ENCODE data around the gene HSPH1.
"Not testable (repeated sequence)": the region's sequence is repeated elsewhere in the genome, so short reads cannot be mapped to it uniquely, and the experiment has no call there.

HSPH1 gene

DNA sequence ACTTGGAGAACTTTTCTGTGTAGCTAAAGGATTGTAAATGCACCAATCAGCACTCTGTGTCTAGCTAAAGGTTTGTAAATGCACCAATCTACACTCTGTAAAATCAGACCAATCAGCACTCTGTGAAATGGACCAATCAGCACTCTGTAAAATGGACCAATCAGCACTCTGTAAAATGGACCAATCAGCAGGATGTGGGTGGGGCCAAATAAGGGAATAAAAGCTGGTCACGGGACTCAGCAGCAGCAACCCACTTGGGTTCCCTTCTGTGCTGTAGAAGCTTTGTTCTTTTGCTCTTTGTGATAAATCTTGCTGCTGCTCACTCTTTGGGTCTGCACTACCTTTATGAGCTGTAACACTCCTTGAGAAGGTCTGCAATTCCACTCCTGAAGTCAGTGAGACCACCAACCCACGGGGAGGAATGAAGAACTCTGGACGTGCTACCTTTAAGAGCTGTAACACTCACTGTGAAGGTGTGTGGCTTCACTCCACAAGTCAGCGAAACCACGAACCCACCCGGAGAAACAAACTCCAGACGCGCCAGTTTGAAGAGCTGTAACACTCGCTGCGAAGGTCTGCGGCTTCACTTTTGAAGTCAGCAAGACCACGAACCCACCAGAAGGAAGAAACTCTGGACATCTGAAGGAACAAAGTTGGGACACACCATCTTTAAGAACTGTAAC, 16.2 kb upstream of the HSPH1 start:
- not testable (repeated sequence) for DNase-seq (ENCODE audit: low spot score)

DNA sequence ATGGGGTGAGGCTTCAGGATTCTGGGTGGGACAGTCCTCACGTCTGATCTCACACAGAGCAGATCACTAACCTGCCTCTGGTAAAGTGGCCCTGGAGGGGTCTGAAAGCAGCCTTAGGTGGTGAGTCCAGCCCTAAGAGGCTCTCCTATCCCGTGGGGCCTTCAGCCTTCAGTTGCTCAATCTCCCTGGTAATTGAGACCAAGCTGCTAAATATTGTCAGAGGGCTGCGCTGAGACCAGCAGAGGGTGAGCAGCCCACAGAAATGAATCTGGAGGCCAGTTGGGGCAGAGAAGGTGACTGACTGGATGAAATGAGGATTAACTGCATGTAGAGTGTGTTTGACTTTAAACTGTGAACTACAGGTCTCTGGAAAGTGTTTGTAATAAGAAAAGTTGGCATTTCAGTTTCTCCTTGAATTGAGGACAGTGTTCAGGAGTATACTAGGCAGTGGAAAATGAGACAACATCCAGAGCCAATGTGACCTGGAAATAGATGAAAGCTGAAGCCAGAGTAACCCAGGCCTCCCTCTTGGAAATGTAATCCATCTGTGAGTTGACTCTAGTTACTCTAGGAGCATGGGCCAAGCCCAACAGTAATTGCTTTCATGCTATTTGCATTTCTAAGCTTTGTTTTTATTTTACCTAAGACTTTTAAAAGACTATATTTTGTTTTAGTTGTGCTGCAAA, 14.3 kb upstream of the HSPH1 start:
- no peak for DNase-seq (ENCODE audit: low spot score)

DNA sequence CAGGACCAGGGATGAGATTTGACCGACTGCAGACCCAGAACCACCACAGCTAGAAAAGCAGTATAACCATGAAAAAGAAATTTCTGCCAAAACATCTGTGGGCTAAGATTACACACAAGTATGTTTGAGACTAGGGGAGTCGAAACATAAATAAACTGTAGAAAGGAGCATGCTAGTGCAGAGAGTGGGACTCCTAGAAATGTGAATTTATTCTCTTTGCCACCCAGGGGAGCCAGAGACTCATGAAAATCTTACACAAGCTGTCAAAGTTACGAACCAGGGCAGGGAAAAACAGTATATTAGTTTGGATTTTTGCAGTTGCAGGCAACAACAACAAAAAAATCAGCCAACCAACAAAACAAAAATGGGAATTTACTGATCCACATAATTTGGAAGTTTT, 12.3 kb upstream of the HSPH1 start:
- DNase-seq (ENCODE audit: low spot score), result peak; percentile 39

DNA sequence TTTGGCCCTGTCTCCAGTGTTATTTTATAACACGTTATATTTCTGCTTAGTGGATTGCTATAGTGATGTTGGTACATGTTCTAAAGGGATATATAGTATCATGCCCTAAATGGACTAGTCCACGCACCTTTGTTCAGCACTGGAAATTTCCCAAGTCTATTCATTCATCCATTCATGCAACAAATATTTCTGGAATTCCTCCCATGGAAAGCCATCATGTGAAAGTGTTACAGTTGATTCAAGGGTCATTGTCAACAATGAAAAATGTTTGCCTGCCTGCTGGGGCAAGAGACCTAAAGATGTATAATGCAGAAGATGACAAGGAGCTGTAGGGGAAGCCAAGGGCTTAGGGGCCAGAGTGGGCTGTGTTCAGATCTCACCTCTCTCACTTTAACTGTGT, 10.8 kb upstream of the HSPH1 start:
- DNase-seq (ENCODE audit: low spot score), result no peak

DNA sequence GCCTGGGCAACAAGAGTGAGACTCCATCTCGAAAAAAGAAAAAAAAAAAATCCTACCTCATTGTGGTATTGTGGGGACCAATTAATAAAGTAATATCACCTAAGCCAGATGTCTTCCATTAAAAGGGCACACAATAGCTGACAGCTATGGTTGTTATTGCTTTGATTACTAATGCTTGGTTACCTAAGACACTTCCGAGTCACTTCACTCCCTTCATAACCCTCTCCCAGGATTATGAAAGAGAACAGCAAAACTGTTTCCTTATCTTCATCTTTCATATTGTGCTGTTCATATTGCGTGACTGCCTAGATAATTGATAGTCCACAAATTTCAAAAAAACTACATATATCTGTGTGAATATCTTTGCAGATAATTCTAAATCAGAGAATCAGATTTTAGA, 10.3 kb upstream of the HSPH1 start:
- DNase-seq (ENCODE audit: low spot score), result no peak

DNA sequence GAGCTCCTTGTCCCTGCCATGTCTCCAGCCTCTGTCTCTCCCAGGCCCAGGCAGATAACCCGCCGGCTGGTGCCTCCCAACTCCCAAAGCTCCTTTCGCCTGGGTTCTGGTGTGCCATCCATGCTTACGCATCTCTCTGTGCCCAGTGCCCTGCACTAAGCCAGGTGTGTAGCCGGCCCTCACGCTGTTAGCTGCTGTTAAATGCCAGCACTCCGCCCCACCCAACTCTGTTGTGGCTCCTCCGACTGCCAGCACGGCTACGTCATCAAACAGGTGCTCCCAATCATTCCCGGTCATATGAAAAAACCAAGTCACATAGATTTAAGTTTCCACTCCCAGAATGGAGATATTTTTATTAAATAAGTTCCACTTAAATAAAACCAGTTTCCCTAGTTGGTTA, 7.0 kb upstream of the HSPH1 start:
- no peak for DNase-seq (ENCODE audit: low spot score)

DNA sequence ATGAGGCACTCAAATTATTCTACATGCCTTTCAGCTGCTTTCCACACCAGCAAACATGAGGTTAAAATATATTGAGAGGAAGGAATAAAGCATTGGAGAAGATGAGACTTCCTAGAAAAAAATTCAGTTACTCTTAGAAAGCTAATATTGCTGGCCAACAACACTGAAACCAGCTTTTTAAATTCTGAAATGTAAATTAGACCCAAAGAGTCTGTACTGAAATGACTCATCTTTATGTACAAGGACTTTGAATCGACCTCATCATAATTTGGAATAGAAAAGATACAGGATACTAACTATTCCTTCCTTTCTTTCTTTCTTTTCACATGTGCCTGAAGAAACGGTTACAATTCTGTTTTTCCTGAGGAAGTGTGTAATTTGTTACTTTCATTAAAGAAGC, 6.5 kb upstream of the HSPH1 start:
- DNase-seq (ENCODE audit: low spot score), result no peak

DNA sequence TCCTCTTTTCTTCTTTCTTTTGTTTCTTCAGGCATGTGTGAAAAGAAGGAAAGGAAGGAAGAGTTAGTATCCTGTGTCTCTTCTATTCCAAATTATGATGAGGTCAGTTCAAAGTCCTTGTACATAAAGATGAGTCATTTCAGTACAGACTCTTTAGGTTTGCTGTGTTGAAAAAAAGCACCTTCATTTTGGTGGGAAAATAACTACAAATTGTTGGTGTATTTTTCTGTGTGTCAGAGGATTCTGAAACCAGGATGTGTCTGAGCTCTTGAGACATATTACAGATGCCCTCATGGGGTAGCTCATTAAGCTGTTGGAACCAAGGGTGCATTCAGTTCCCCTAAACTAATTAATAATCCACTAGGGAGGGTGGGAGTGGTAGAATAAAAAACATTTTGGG, 5.8 kb upstream of the HSPH1 start:
- DNase-seq (ENCODE audit: low spot score), result no peak

DNA sequence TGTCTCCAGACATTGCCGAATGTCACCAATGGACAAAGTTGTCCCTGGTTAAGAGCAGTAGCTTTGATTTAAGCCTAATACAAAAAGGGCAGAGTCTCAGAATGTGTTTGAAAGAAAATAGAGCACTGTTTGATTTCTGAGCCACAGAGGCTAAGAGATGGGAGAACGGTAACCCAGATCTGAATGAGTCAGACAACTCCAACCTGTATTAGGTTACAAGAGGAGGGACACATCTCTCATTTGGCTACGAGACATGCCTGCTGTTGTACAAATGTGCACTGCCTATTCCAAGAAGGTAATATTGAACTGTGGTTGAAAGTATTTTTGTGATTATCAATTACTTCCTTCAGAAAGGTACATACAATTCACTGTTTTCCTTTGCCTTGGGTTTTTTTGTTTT, 4.9 kb upstream of the HSPH1 start:
- no peak for DNase-seq (ENCODE audit: low spot score)

DNA sequence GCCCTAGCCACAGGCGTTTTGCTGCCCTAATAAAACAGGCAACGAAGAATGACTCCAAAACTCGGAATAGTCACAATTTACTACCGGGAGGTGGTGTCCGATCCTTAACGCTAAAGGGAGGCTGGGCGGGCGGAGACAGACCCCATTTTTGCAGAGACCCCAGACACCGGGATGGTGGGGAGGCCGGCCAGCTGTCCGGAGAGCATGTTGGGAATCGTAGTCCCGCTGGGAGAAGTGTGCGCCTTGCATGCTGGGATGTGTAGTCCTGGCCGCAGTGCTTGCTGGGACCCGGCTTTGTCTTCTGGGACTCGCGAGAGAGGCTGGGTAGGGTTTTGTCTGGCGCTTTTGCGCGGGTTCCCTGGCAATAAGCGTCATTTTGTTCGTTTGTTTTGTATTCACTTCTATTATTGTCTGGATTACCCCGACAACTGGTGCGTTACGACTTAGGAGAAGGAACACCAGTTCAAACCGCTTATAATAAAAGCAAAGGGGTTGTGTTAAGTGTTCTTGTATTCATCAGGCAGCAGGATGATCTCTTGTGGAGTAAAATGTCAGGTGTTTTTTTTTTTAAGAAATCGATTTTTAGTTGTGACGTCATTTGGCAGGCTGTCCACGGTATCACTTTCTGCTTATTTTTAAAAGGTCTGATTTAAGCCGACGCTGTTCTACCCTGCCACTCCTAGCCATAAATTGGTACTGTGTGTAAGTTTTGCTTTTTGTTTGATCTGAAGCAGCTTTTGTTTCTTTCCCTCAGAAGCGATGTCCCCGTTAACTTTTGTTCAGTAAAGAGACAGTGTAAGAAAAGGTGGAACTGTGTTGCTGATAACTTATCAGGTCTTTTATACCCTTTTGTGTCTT, 676 bp upstream of the HSPH1 start:
- peak; percentile 98 for DNase-seq (ENCODE audit: low spot score)

DNA sequence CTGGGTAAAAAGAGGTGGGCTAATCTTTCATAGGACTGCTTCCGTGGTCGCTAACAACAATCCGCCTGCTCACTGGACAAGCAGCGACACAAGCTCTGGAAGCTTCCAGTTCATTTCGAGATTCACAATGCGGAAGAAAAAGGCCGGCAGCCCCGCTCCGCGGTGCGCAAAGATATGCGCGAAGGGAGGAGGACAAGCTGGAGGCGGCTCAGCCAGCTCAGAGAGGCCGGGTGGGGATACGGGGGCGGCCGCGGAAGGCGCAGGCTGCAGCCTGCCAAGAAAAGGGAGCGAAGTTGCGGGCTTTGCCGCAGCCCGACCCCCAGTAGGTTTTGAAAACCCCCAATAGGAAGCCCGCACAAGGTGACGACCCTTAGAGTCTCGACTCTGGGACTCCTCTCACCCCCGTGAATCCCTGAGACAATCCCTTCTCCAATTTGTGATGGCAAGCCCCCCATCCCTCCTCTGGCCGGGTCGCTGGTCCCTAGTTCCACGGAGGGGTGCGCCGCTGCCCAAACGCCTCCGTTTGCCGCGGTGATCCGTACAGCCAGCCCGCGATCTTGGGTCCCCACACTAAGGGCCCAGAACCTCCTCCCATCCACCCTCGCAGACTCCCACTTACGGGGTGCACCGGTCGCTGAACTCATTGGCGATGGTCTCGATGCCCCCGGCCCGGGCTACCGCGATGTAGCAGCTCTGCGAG, 697 bp downstream of the HSPH1 start:
- peak; percentile 65 for DNase-seq (ENCODE audit: low spot score)

DNA sequence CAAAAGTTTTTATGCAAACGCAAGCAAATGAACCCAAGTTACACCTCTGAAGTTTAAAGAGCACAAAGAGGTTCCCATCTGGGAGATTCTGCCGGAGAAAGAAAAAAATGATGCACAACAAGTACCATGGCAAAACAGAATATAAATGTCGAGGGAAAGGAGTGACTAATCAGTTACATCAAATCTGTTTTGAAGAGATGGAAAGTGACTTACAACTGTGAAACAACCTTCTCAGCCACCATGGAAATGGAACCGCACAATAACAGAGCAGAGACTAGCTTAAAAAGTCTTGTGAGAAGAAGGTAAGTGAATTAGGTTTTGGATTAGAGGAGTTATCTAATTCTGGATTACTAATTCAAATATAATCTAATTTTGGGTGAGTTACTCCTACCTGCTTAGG, 2.4 kb downstream of the HSPH1 start:
- DNase-seq (ENCODE audit: low spot score), result no peak

DNA sequence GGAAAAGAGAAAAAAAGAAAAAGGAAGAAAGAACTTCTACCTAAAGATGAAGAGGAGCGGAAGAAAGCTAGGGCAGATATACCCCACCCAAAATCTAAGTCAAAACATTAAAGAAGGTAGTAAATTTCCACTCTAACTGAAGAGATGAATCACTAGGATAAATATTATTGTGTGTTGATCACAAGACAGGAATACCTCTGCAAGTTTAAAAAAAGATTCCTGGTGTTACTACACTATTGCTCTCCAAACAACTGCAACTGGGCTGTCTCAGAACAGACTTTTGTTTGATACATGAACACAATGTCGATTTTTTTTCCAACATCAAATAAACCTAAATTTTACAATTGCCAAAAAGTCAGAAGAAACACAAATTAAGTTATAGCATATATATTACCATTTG, 6.8 kb downstream of the HSPH1 start:
- no peak for DNase-seq (ENCODE audit: low spot score)

DNA sequence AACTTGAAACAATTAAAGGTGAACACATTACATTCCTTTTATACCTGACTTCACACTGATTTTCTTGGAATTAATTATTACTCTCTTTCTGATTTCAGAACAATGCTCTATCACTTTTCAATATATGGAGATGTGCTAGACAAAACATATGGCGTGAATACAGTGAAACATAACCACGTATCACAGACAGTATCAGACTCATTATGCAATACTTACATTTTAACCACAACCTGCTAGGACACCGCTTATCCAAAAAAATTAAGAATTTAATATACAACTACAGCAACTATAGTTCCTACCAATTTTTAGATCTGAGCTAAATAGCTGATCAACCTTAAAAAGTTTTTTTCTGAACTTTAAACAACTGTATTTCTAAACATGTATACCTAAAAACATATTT, 9.9 kb downstream of the HSPH1 start:
- no peak for DNase-seq (ENCODE audit: low spot score)

DNA sequence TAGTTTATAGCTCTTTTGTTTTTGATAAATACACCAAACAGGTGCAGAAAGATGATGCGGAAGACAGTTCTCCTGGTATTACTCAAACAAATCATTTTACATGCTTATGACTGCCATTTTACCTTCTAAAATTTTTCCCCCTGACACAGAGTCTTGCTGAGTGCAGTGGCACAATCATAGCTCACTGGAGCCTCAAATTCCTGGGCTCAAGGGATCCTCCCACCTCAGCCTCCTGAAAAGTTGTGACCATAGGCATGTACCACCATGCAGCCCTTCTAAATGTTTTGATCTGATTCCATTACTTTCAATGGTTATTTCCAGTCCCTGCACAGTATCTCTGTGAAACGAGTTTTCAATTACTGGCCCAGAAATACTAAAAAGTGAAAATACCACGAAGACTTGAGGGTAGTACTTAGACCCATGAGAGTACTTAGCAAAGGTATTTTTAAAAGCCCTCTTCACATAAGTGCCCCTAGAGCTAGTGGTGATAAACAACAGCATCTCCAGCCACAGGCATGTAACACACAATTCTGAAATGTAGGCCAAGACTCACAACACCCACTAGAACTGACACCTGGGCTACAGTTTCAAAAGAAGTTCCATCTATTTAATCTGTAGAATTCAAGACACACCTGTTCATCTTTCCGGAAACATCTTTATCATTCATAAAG, 11.3 kb downstream of the HSPH1 start:
- no peak for DNase-seq (ENCODE audit: low spot score)

DNA sequence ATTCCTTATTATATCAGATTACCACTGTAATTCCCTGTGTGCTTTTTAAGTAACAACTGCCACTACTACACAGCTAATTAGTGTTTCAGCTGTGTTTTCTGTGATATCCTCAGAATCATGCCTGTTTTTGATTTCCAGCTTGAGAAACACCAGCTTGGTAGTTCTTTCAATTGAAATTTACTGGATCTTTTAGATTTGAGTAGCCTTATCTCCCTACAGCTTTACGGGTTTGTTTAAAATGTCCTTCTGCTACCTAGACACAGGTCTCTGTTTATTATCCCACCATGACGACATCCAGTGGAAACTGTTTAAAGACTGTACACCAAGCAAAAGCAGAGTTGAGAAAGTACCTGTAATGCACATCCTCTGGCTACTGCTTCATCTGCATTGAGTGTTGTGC, 12.1 kb downstream of the HSPH1 start:
- DNase-seq (ENCODE audit: low spot score), result no peak

DNA sequence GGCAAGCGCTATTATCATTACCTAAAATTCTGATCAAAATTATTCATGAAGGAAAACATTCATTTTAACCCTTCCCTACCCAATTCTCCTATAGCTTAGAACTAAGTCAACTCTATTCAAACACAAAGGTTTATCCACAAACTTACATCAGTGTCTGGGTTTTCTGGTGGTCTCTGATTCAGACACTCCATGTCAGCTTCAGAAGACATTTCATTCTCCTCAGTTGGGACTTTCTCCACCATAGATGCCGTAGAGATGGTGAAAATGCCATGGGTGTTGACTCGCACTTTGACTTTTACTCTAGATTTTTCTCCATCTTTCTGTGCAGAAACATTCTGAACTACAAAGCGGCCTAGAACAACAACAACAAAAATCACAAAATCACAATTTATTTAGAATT, 16.3 kb downstream of the HSPH1 start:
- DNase-seq (ENCODE audit: low spot score), result no peak

DNA sequence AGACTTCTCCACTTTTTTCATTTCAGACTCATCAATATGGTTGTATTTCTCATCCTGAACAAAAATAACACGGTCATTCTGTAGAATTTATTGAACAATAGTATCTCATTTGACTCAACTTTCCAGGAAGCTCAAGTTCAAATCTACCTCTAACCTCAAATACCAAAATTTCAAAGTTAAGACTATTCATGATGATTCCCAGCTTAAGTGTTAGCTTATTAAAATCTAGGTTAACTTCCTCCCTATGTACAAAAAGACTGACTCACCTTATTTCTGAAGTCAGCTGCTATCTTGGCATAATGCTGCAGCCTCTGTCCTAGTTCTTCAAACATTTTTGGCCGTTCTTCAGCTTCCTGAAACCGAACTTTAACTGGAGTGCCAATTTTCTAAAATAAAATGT, 23.2 kb downstream of the HSPH1 start:
- DNase-seq (ENCODE audit: low spot score), result no peak

DNA sequence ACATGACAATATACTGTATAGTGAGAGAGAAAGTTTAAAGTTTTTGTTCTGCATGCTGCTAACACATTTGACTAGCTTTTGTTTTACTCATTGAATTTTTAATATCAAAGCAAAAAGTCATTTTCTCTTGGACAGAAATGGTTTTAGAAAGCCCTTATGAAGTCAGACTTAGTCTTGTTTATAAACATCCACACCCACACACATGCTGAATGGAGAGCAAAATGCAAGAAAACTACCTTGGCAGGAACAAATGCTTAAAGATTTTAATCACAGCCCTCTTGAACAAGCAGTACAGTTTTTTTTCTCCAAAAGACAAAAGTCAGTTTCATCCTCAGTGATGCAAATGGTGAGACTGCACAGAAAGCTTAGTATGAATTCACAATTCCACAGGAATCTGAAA, 25.0 kb downstream of the HSPH1 start:
- DNase-seq (ENCODE audit: low spot score), result no peak

DNA sequence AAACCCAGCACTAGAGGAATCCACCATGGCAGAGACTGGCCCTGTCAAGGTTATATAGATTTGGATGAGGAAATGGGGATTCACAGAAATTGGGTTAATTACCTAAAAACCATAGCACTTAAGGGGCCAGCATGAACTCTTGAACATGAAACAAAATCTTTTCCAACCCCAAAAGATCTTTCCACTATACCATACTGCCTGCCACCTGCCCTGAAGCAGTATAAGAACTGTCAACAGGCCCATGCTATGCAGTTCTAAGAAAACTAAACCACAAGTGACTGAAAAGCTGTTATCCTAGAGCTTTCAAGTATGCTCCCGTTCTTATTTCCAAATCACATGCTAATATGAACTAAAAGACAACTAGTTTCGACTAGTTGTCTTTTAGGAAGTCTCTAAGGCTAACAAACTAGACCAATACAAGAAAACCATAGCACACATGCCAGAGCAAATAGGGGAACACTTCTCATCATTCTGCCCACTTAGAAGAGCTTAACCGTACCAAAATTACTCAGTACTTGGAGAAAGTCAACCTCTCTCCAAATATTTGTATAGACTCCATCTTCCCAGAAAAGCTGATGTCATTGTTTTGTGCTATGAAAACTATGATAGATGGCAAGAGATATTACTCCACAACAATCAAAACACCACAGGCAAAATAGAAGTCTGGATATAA, 27.5 kb downstream of the HSPH1 start:
- DNase-seq (ENCODE audit: low spot score), result no peak

DNA sequence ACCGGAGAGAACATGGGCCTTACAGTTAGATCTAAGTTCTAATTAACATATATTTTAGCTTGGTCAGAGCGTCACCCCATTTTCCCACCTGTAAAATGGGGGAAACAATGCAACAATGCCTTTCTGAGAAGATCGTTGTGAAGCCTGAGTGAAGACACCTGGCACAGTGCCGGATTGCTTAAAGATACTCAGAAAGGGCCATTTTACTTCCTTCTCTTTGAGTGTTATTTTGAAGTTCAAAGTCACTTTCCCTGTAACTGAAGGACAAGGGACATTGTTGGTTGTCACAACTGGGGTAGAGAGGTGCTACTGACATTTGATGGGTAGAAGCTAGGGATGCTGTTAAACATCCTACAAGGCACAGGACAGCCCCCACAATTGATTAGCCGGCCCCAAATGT, 28.1 kb downstream of the HSPH1 start:
- no peak for DNase-seq (ENCODE audit: low spot score)
